ENCODE results near the gene RMDN2.

The RMDN2 gene

DNA sequence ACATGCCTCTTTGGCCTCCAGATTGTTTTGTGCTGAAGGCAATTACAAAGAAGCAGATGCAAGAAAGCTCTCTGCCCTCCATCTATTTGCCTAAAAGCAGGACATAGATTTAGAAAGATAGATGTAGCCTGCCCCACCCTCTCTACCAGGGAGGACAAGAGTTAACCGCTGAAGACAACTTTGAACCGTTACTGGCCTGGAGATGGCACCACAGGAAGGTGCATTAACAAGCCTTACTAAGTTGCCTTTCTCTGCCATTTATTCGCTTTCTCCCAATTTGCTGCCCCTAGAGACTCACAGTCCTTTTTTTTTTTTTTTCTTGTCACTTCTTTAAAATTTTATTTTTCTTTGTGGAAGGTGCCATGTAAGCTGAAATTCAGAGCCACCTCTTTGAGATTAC, 28.8 kb upstream of the RMDN2 start:
- H3K27me3 ChIP-seq (ENCODE audit: low read depth, low read length) = no peaks in the 10 kb centered on the region
- H3K4me3 ChIP-seq (ENCODE audit: low read length) = no peak overlapping the region
- H3K9me3 ChIP-seq (ENCODE audit: insufficient read depth, low read length) = no peaks in the 10 kb centered on the region
- no peak overlapping the region for H3K27ac ChIP-seq (ENCODE audit: low read length)
- H4K20me1 ChIP-seq (ENCODE audit: insufficient read depth, low read length) = no peaks in the 10 kb centered on the region
- H3K4me2 ChIP-seq (ENCODE audit: low read length) = no peak overlapping the region
- no peak overlapping the region for H3K9ac ChIP-seq (ENCODE audit: low read length)
- H2AFZ ChIP-seq (ENCODE audit: low read depth, low read length) = no peak overlapping the region
- TF ChIP-seq, protein P1, sequence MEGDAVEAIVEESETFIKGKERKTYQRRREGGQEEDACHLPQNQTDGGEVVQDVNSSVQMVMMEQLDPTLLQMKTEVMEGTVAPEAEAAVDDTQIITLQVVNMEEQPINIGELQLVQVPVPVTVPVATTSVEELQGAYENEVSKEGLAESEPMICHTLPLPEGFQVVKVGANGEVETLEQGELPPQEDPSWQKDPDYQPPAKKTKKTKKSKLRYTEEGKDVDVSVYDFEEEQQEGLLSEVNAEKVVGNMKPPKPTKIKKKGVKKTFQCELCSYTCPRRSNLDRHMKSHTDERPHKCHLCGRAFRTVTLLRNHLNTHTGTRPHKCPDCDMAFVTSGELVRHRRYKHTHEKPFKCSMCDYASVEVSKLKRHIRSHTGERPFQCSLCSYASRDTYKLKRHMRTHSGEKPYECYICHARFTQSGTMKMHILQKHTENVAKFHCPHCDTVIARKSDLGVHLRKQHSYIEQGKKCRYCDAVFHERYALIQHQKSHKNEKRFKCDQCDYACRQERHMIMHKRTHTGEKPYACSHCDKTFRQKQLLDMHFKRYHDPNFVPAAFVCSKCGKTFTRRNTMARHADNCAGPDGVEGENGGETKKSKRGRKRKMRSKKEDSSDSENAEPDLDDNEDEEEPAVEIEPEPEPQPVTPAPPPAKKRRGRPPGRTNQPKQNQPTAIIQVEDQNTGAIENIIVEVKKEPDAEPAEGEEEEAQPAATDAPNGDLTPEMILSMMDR (IDR thresholded peaks at IDR 0.05; ENCODE audit: low read depth, low read length) = peak; percentile 58
- TF ChIP-seq EZH2phosphoT487 (IDR thresholded peaks at IDR 0.05; ENCODE audit: low read depth) = no peak
- peaks cover 31% of the 10 kb centered on the region for H3K4me1 ChIP-seq (ENCODE audit: low read length)
- H3K36me3 ChIP-seq (replicated peaks; ENCODE audit: low read depth, low read length) = no peaks in the 10 kb centered on the region
- H3K79me2 ChIP-seq (ENCODE audit: low read length) = no peaks in the 10 kb centered on the region

DNA sequence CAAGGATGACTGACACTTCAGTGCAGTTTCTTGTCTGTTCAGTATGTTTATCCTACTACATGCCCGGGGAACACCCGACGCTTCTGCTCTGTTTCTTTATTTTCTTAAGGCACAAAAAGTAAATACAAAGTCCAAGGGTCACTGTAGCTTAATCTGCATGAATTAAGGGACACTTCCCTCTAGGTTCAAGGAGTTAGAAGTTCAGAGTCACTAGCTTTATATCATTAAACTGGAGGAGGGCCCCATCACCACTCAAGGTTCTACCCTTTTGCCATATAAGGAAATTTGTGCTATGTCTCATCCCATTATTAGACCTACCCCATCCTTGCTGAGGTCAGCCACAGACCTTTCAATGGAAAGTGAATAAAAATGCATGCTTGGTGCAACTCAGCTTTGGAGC, 27.6 kb upstream of the RMDN2 start:
- TF ChIP-seq, protein P1 (IDR thresholded peaks at IDR 0.05; ENCODE audit: low read depth, low read length) = no peak
- TF ChIP-seq EZH2phosphoT487 (IDR thresholded peaks at IDR 0.05; ENCODE audit: low read depth) = no peak
- peaks cover 19% of the 10 kb centered on the region for H3K4me1 ChIP-seq (ENCODE audit: low read length)
- H3K27ac ChIP-seq (ENCODE audit: low read length) = no peak overlapping the region
- no peak overlapping the region for H2AFZ ChIP-seq (ENCODE audit: low read depth, low read length)
- no peak overlapping the region for H3K9ac ChIP-seq (ENCODE audit: low read length)
- no peaks in the 10 kb centered on the region for H3K27me3 ChIP-seq (ENCODE audit: low read depth, low read length)
- H3K9me3 ChIP-seq (ENCODE audit: insufficient read depth, low read length) = no peaks in the 10 kb centered on the region
- no peaks in the 10 kb centered on the region for H3K79me2 ChIP-seq (ENCODE audit: low read length)
- no peaks in the 10 kb centered on the region for H3K36me3 ChIP-seq (replicated peaks; ENCODE audit: low read depth, low read length)
- H3K4me2 ChIP-seq (ENCODE audit: low read length) = no peak overlapping the region
- H4K20me1 ChIP-seq (ENCODE audit: insufficient read depth, low read length) = no peaks in the 10 kb centered on the region
- H3K4me3 ChIP-seq (ENCODE audit: low read length) = no peak overlapping the region

DNA sequence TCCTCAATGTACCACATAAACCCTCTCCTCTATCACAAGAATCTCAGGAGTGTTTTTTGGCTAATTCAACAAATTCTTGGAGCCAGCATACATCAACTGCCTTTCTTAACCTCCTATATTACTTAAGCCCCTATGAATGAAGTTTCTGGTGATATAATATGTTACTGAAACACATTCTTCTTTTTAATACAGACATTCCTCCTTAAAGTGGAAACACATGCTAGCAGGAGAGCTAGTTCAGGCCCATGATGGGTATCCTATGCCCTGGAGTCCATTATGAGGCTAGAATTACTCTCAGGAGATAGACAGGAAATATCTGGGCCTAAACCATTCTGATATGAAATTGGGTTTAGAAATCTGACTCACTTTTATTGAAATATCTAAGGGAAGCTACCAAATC, 26.6 kb upstream of the RMDN2 start:
- Histone ChIP-seq H3K36me3 (replicated peaks; ENCODE audit: low read depth, low read length) (no peaks in the 10 kb centered on the region), H3K27me3 (ENCODE audit: low read depth, low read length) (no peaks in the 10 kb centered on the region), H3K4me3 (ENCODE audit: low read length) (no peak overlapping the region), H3K27ac (ENCODE audit: low read length) (no peak overlapping the region), H3K4me1 (ENCODE audit: low read length) (peaks cover 10% of the 10 kb centered on the region), H3K4me2 (ENCODE audit: low read length) (no peak overlapping the region), H3K9me3 (ENCODE audit: insufficient read depth, low read length) (no peaks in the 10 kb centered on the region), H2AFZ (ENCODE audit: low read depth, low read length) (no peak overlapping the region), H4K20me1 (ENCODE audit: insufficient read depth, low read length) (no peaks in the 10 kb centered on the region), H3K79me2 (ENCODE audit: low read length) (no peaks in the 10 kb centered on the region), H3K9ac (ENCODE audit: low read length) (no peak overlapping the region)
- TF ChIP-seq, protein P1 (IDR thresholded peaks at IDR 0.05; ENCODE audit: low read depth, low read length) = no peak

DNA sequence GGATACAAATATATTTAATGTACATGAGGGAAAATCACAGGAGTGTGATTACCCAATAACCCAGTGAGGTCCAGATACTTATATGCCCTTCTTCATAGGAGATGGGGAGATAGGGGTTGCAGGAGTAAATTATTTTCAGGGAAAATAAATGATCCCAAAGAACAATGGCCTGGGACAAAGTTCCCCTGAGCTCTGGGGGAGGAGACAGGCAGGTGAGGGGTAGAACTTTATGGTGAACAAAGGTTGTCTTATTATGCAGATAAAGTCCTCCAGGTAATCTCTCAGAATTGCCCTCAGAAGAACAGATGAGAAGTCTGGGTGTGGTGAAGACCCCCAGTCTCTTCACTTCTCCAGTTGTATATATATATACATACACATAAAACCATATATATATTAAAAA, 22.1 kb upstream of the RMDN2 start:
- Histone ChIP-seq H3K4me1 (ENCODE audit: low read length) (no peaks in the 10 kb centered on the region), H3K36me3 (replicated peaks; ENCODE audit: low read depth, low read length) (no peaks in the 10 kb centered on the region), H3K4me2 (ENCODE audit: low read length) (no peak overlapping the region), H3K4me3 (ENCODE audit: low read length) (no peak overlapping the region), H4K20me1 (ENCODE audit: insufficient read depth, low read length) (no peaks in the 10 kb centered on the region), H3K79me2 (ENCODE audit: low read length) (no peaks in the 10 kb centered on the region), H3K9me3 (ENCODE audit: insufficient read depth, low read length) (no peaks in the 10 kb centered on the region), H3K27me3 (ENCODE audit: low read depth, low read length) (peaks cover 3% of the 10 kb centered on the region; the same call in 1 of the 2 replicates), H3K9ac (ENCODE audit: low read length) (no peak overlapping the region), H2AFZ (ENCODE audit: low read depth, low read length) (no peak overlapping the region), H3K27ac (ENCODE audit: low read length) (no peak overlapping the region)
- TF ChIP-seq EZH2phosphoT487 (IDR thresholded peaks at IDR 0.05; ENCODE audit: low read depth) = no peak
- TF ChIP-seq, protein P1 (IDR thresholded peaks at IDR 0.05; ENCODE audit: low read depth, low read length) = no peak

Data from OCI-LY3 (cell line).